ENCODE measurements around the gene KLHL26. TPM values are rescaled to one million over a fixed set of nuclear protein-coding genes. Genes with fewer than 3 reads are reported as not detected.

The KLHL26 gene
- polyA plus RNA-seq, 2 donors = 1.8 to 2.0 TPM

DNA sequence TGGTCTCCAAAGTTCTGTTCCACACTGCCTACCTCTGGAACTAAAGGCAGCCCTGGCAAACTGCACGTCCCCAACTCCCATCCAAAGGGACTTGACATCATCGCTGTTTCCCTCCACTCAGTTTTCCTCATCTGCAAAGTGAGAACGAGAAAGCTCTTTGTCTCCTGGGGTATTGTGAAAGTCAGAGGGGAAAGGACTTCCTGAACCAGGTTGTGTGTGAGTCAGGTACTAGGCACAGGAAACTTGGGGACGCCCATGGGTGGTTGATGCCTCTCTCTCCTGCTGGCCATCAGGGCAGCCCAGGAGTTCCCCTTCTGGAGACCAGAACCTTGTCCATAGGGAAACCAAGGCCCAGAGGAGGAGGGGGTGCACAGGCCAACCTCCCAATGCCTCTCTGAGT, 35.0 kb upstream of the KLHL26 start:
- Histone ChIP-seq H3K27ac (ENCODE audit: low read depth in 2 of 2, low read length in 1 of 2) (no peak overlapping the region), H3K36me3 (ENCODE audit: control insufficient read depth in 2 of 2, insufficient read depth in 2 of 2, low read length in 1 of 2) (no peaks in the 10 kb centered on the region), H3K4me1 (ENCODE audit: control insufficient read depth in 2 of 2, insufficient read depth in 2 of 2, low read length in 1 of 2) (no peaks in the 10 kb centered on the region), H3K4me3 (ENCODE audit: low read depth in 1 of 2, low read length in 2 of 2) (no peak overlapping the region), H3K9me3 (ENCODE audit: control insufficient read depth in 2 of 2, insufficient read depth in 1 of 2, low read depth in 1 of 2, low read length in 1 of 2) (no peaks in the 10 kb centered on the region), H3K27me3 (ENCODE audit: control insufficient read depth in 1 of 2, insufficient read depth in 2 of 2, low read length in 2 of 2) (peaks cover 0 to 14% of the 10 kb centered on the region in 2 donors)
- 74 to 84% methylated on average over 4 of the region's 4 CpGs for WGBS, 2 donors

DNA sequence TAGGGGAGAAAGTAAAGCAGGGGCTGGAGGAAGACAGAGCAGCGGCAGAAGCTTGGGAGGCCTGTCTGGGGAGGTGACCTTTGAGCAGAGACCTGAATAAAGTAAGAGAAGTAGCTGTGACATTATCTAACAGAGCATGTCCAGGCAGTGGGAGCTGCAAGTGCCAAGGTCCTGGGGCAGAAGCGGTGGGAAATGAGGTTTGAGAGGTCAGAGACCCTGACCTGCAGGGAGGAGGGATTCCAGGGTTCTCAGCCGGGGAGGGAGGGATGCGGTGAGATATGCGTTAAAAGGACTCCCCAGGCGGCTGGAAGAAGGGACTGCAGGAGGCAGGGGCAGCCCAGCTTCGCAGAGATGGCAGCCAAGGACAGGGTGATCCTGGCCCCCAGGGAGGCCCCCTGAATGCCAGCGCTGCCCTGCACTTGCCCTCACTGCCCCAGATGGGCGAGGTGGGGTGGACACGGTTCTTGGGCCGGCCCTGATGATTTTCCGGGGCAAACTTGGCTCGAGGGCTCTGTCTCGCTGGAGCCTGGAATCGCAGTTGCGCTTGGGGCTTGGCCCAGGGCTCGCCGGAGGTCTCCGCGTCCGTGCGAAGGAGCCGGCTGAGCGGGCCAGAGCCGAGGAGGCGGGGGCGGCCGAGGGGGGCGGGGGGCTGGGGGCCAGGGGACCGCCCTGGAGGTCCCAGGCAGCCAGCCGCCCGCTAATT, 33.4 kb upstream of the KLHL26 start:
- WGBS, 2 donors = 25 to 50% methylated on average over 27 to 32 of the region's 32 CpGs
- peaks cover 6 to 7% of the 10 kb centered on the region in 2 donors for H3K4me1 ChIP-seq (ENCODE audit: control insufficient read depth in 2 of 2, insufficient read depth in 2 of 2, low read length in 1 of 2)
- H3K27ac ChIP-seq (ENCODE audit: low read depth in 2 of 2, low read length in 1 of 2) = no peak overlapping the region
- peaks cover 0 to 20% of the 10 kb centered on the region in 2 donors for H3K27me3 ChIP-seq (ENCODE audit: control insufficient read depth in 1 of 2, insufficient read depth in 2 of 2, low read length in 2 of 2)
- no peak overlapping the region for H3K4me3 ChIP-seq (ENCODE audit: low read depth in 1 of 2, low read length in 2 of 2)
- H3K9me3 ChIP-seq (ENCODE audit: control insufficient read depth in 2 of 2, insufficient read depth in 1 of 2, low read depth in 1 of 2, low read length in 1 of 2) = no peaks in the 10 kb centered on the region
- H3K36me3 ChIP-seq (ENCODE audit: control insufficient read depth in 2 of 2, insufficient read depth in 2 of 2, low read length in 1 of 2) = no peaks in the 10 kb centered on the region

DNA sequence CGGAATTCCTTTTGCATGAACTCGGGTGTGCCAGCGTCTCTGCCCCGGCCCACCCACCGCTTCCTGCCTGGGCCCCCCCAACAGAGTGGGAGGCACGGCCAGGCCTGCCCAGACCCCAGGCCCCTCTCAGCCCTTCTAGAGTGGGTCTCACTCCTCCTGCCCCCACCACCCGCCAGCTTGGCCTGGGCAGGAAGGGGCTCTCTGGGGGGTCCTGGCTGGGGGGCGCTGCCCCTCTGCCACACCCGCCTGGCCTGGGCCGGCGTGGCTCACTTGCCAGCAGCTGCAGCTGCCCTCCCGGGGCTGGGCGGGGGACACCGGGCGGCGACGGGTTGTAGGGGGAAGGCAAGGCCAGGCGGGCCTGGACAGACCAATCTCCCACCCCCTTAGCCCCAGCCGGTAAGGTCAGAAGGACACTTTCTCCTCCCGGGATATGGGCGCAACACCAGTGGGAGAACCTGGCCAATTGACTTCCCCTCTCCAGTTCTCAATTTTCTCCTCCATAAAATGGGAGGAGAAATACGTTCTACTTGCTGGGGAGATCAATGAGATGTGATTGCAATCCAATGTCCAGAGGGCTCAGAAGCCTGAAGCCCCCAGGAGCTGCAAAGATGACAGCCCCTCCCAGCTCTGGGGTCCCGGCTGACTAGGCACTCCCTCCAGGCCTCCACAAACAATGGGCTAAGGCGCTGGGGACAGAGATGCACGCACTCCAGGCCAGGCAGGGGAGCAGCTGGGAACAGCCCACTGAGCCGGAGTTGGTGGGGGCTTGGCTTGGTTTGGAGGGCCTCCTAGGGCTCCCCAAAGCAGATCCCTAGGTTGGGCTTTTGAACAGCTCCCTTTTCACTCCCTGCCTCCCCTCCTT, 32.6 kb upstream of the KLHL26 start:
- Histone ChIP-seq H3K27me3 (ENCODE audit: control insufficient read depth in 1 of 2, insufficient read depth in 2 of 2, low read length in 2 of 2) (peaks cover 0 to 20% of the 10 kb centered on the region in 2 donors), H3K27ac (ENCODE audit: low read depth in 2 of 2, low read length in 1 of 2) (no peak overlapping the region), H3K4me3 (ENCODE audit: low read depth in 1 of 2, low read length in 2 of 2) (no peak overlapping the region), H3K9me3 (ENCODE audit: control insufficient read depth in 2 of 2, insufficient read depth in 1 of 2, low read depth in 1 of 2, low read length in 1 of 2) (no peaks in the 10 kb centered on the region), H3K4me1 (ENCODE audit: control insufficient read depth in 2 of 2, insufficient read depth in 2 of 2, low read length in 1 of 2) (peaks cover 6 to 7% of the 10 kb centered on the region in 2 donors), H3K36me3 (ENCODE audit: control insufficient read depth in 2 of 2, insufficient read depth in 2 of 2, low read length in 1 of 2) (no peaks in the 10 kb centered on the region)
- 38 to 45% methylated on average over 20 to 26 of the region's 26 CpGs for WGBS, 2 donors

DNA sequence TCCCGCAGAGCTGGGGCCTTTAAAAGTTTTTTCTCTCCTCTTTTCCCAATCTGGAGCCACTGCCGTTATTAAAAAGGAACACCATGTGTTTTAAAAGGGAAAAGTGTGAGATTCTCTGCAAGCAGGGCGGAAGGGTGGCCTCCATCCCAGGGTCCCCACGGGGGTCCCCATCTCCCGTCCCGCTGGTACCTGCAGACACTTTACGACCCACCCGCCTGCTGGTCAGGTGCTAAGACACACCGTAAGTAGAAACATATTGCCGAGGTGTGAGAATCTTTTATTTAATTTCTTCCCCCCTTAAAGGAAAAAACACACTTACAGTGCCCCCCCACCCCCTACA, 32.0 kb upstream of the KLHL26 start:
- no peaks in the 10 kb centered on the region for H3K36me3 ChIP-seq (ENCODE audit: control insufficient read depth in 2 of 2, insufficient read depth in 2 of 2, low read length in 1 of 2)
- H3K27me3 ChIP-seq (ENCODE audit: control insufficient read depth in 1 of 2, insufficient read depth in 2 of 2, low read length in 2 of 2) = peaks cover 4 to 20% of the 10 kb centered on the region in 2 donors
- 33 to 47% methylated on average over 10 of the region's 10 CpGs for WGBS, 2 donors
- peaks cover 6 to 7% of the 10 kb centered on the region in 2 donors for H3K4me1 ChIP-seq (ENCODE audit: control insufficient read depth in 2 of 2, insufficient read depth in 2 of 2, low read length in 1 of 2)
- no peak overlapping the region for H3K4me3 ChIP-seq (ENCODE audit: low read depth in 1 of 2, low read length in 2 of 2)
- H3K9me3 ChIP-seq (ENCODE audit: control insufficient read depth in 2 of 2, insufficient read depth in 1 of 2, low read depth in 1 of 2, low read length in 1 of 2) = no peaks in the 10 kb centered on the region
- H3K27ac ChIP-seq (ENCODE audit: low read depth in 2 of 2, low read length in 1 of 2) = no peak overlapping the region

DNA sequence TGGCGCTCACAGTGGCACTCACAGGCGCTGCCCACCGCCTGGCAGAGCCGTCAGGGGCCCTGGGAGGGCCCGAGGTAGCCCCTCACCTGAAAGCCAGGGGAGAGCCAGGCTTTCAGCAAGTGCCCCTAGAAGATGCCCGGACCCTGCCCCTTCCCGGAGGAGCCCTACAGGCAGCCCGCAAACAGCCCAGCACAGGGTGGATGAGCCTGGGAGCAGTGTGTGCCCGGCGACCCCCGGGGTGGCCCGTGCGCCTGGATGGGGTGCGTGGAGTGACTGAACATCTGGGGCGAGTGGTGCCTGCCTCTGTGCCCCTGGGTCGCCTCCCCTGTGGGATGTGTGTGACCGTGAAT, 31.7 kb upstream of the KLHL26 start:
- no peak overlapping the region for H3K27ac ChIP-seq (ENCODE audit: low read depth in 2 of 2, low read length in 1 of 2)
- WGBS, 2 donors = 24 to 31% methylated on average over 17 of the region's 17 CpGs
- H3K27me3 ChIP-seq (ENCODE audit: control insufficient read depth in 1 of 2, insufficient read depth in 2 of 2, low read length in 2 of 2) = peaks cover 4 to 20% of the 10 kb centered on the region in 2 donors
- no peaks in the 10 kb centered on the region for H3K9me3 ChIP-seq (ENCODE audit: control insufficient read depth in 2 of 2, insufficient read depth in 1 of 2, low read depth in 1 of 2, low read length in 1 of 2)
- no peaks in the 10 kb centered on the region for H3K36me3 ChIP-seq (ENCODE audit: control insufficient read depth in 2 of 2, insufficient read depth in 2 of 2, low read length in 1 of 2)
- H3K4me3 ChIP-seq (ENCODE audit: low read depth in 1 of 2, low read length in 2 of 2) = no peak overlapping the region
- peaks cover 6 to 7% of the 10 kb centered on the region in 2 donors for H3K4me1 ChIP-seq (ENCODE audit: control insufficient read depth in 2 of 2, insufficient read depth in 2 of 2, low read length in 1 of 2)

DNA sequence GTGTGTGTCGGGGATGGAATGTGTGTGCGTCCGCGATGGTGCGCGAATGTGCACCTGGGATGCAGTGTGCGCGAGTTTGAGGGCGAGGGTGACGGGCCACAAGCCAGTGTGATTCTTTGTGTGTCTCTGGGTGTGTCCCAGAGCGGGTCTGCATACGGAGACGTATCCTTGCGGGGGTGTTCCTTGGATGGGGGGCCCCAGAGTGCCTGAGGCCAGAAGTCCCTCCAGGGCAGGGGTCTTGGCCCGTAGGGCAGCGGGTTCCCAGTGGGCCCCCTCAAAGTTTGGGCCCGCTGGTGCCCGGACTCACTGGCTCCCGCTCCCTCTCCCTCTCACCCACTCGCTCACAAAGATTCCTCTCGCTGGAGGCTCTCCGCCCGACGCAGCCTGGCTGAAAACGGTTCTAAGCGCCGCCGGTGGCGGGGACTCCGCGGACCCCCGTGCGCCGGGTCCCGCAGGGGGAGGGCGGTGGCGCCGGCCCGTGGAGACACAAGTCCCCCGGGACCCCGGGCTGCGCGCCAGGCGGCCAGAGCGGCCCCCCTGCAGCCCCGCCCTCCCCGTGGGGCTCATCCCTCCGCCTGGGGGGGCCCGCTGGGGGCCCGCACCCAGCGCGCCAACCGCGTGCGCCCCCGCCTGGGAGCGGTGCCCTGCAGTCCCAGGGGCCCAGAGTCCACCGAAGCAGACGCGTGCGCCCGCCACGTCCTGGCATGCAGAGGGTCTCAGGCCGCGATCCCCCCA, 31.1 kb upstream of the KLHL26 start:
- no peak overlapping the region for H3K27ac ChIP-seq (ENCODE audit: low read depth in 2 of 2, low read length in 1 of 2)
- H3K4me1 ChIP-seq (ENCODE audit: control insufficient read depth in 2 of 2, insufficient read depth in 2 of 2, low read length in 1 of 2) = peaks cover 6 to 7% of the 10 kb centered on the region in 2 donors
- H3K4me3 ChIP-seq (ENCODE audit: low read depth in 1 of 2, low read length in 2 of 2) = peak overlapping the region in 1 of 2 donors; percentile 33
- H3K9me3 ChIP-seq (ENCODE audit: control insufficient read depth in 2 of 2, insufficient read depth in 1 of 2, low read depth in 1 of 2, low read length in 1 of 2) = no peaks in the 10 kb centered on the region
- peaks cover 4 to 23% of the 10 kb centered on the region in 2 donors for H3K27me3 ChIP-seq (ENCODE audit: control insufficient read depth in 1 of 2, insufficient read depth in 2 of 2, low read length in 2 of 2)
- no peaks in the 10 kb centered on the region for H3K36me3 ChIP-seq (ENCODE audit: control insufficient read depth in 2 of 2, insufficient read depth in 2 of 2, low read length in 1 of 2)
- 3 to 6% methylated on average over 42 to 65 of the region's 65 CpGs for WGBS, 2 donors

DNA sequence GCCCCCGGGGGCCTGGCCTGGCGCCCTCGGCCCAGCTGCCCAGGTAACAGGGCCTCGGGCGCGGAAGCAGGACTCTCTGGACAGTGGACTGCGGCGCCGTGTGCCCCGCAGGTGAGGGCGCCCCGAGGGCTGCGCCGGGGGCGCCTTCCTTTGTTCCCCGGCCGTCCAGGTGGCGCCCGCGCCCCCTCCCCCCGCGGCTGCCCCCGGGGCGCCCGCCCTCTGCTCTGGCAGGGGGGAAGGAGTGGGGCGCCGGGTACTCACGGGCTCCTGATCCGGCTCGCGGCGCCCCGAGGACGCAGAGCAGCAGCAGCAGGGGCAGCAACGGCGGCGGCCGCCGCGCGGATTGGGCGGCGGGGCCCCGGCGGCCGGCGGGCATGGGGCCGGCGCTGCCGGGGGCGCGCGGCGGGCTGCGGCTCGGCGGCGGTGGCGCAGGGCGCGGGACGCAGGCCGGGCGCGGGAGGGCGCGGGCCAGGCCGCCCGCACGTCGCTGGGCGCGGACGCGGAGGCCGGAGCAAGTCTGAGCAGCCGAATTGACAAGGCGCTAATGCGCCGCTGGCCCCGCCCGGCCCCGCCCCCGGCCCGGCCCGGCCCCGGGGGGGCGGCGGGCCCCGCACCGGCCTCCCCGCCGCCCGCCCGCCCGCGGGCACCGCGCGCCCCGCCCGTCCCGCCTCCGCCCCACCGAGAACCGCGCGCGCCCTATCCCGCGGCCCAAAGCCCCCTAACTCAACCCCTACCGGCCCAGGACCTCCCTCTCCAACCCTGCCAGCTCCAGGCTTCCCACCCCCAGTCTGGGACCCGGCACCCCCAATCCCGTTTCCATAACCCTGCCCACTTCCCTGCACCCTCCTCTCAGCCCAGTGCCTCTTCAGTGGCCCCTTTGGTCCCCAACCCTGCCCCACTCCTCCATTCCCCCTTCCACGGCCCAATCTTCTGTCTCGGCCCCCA, 30.3 kb upstream of the KLHL26 start, which contains the start of gene CRLF1:
TSS of gene CRLF1 (minus strand) at position 519 of the 945 bp plus-strand sequence. CDS start at position 376, 143 bp downstream.
- peak within 1 kb of the TSS; percentile 30 to 33 for H3K4me3 ChIP-seq (ENCODE audit: low read depth in 1 of 2, low read length in 2 of 2)
- WGBS, 2 donors = 1% methylated on average over 40 to 115 of the region's 116 CpGs
- H3K36me3 ChIP-seq (ENCODE audit: control insufficient read depth in 2 of 2, insufficient read depth in 2 of 2, low read length in 1 of 2) = no peaks in the 10 kb centered on the region
- H3K9me3 ChIP-seq (ENCODE audit: control insufficient read depth in 2 of 2, insufficient read depth in 1 of 2, low read depth in 1 of 2, low read length in 1 of 2) = no peaks in the 10 kb centered on the region
- no peak within 1 kb of the TSS for H3K27ac ChIP-seq (ENCODE audit: low read depth in 2 of 2, low read length in 1 of 2)
- peaks cover 7 to 10% of the 10 kb centered on the region in 2 donors for H3K4me1 ChIP-seq (ENCODE audit: control insufficient read depth in 2 of 2, insufficient read depth in 2 of 2, low read length in 1 of 2)
- peaks cover 4 to 32% of the 10 kb centered on the region in 2 donors for H3K27me3 ChIP-seq (ENCODE audit: control insufficient read depth in 1 of 2, insufficient read depth in 2 of 2, low read length in 2 of 2)

DNA sequence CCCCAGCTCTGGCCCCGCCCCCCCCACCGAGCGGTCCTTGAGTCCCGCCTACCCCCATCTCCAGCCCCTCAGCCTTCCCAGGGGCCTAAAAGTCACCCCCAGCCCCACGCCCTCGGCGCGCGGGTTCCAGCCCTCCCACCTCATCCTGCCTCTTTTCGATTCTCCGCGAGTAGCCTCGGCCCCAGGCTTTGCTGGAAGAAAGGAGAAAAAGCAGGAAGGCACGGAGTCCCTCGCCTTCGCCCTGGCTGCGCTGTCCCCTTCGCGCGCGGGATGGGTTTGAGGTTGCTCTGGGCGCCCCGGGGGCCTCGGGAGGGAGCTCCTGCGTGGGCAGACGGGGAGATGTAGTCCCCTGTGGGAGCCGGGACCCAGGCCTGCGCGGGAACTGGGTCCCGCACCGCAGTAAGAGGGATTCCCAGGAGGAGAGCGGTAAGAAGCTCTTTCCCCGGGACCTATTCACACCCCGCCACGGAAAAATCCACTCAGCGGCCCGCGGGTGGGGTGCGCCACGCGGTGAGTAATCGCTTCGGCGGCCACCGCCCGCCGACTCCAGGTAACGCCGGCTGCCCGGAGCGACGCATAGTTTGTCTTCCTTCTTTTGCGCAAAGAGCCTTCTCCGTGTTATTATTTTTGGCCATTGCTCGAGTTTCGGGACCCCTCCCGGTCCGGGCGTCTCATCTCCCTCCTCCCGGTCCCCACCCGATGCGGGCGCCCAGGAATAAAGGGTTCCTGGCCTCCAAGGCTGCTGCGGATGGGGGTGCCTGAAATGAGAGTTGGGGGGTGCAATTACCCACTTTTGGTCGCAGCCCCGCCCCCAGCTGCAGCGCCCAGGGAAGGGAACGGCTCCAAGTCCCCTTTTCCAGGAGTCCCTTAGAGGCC, 29.4 kb upstream of the KLHL26 start:
- WGBS, 2 donors = 2% methylated on average over 67 to 68 of the region's 68 CpGs
- peaks cover 12 to 15% of the 10 kb centered on the region in 2 donors for H3K4me1 ChIP-seq (ENCODE audit: control insufficient read depth in 2 of 2, insufficient read depth in 2 of 2, low read length in 1 of 2)
- peak overlapping the region in 1 of 2 donors; percentile 3 for H3K4me3 ChIP-seq (ENCODE audit: low read depth in 1 of 2, low read length in 2 of 2)
- peaks cover 4 to 36% of the 10 kb centered on the region in 2 donors for H3K27me3 ChIP-seq (ENCODE audit: control insufficient read depth in 1 of 2, insufficient read depth in 2 of 2, low read length in 2 of 2)
- H3K36me3 ChIP-seq (ENCODE audit: control insufficient read depth in 2 of 2, insufficient read depth in 2 of 2, low read length in 1 of 2) = no peaks in the 10 kb centered on the region
- no peaks in the 10 kb centered on the region for H3K9me3 ChIP-seq (ENCODE audit: control insufficient read depth in 2 of 2, insufficient read depth in 1 of 2, low read depth in 1 of 2, low read length in 1 of 2)
- no peak overlapping the region for H3K27ac ChIP-seq (ENCODE audit: low read depth in 2 of 2, low read length in 1 of 2)

All from esophagus (tissue), 2 donors.